GM12878 (cell line): ENCODE measurements around the gene KTN1. TPM values are rescaled to one million over a fixed set of nuclear protein-coding genes. Genes with fewer than 3 reads are reported as not detected.

Experiments
- ATAC-seq: fragments of 200-7000 bp; cut with Tn5 transposase; 3 replicates; pipeline ENCODE4 v1.9.1; 2020; ENCODE audit warnings: mild to moderate bottlenecking, moderate library complexity
- BruUV-seq: library from RNA; stranded (reverse); fragments of 400-500 nt; replicated peaks from 2 replicates; lab custom pipeline; 2021; lab: Mats Ljungman, UMichigan
- CTCF ChIA-PET: fragments of 300-600 bp; sonication (Branson Sonifier 250); formaldehyde crosslinking; extraction: SDS; loops from one replicate; lab custom pipeline; 2021; ENCODE audit warnings: inconsistent platforms; lab: Yijun Ruan, JAX
- POLR2A ChIA-PET: fragments of 350-600 bp; formaldehyde crosslinking; extraction: SDS; loops from one replicate; lab custom pipeline; 2021; ENCODE audit warnings: inconsistent platforms; lab: Charles Lee
- RAD21 ChIA-PET: fragments of 300-600 bp; sonication (Branson Sonifier 250); formaldehyde crosslinking; loops from one replicate; lab custom pipeline; 2023; ENCODE audit warnings: antibody characterized with exemption; ENCODE audit not compliant: unreplicated experiment; lab: Charles Lee
- SMC1A ChIA-PET: fragments of 300-600 bp; sonication (Branson Sonifier 250); formaldehyde crosslinking; loops from one replicate; lab custom pipeline; 2023; ENCODE audit not compliant: unreplicated experiment, uncharacterized antibody; lab: Charles Lee
- DNase-seq: peaks from one replicate; pipeline ENCODE4 v3.0.0-alpha.2; 2011; ENCODE audit warnings: low read depth, low spot score
- FAIRE-seq: peaks from 3 replicates; lab custom pipeline; 2011; peaks lifted over from hg19 to GRCh38; lab: Jason Lieb, UNC
- H2AFZ ChIP-seq: 2 replicates; pipeline ENCODE4 v1.6.0; 2011; ENCODE audit warnings: low read depth, low read length, control low read depth; ENCODE audit not compliant: control insufficient read depth
- H3K27ac ChIP-seq: 2 replicates; pipeline ENCODE4 v1.5.1; 2011; ENCODE audit warnings: control low read depth; ENCODE audit not compliant: control insufficient read depth, insufficient read depth
- H3K27me3 ChIP-seq, 2 experiments: replicated peaks in 1 of 2; 2 replicates each; pipeline versions ENCODE4 v1.6.0 to v1.6.1; 2011; ENCODE audit warnings: low read length in 1 of 2; ENCODE audit not compliant: control insufficient read depth in 2 of 2, insufficient read depth in 2 of 2
- H3K36me3 ChIP-seq, 2 experiments: 2 replicates each; pipeline ENCODE4 v1.5.1; 2011; ENCODE audit warnings: low read length in 1 of 2; ENCODE audit not compliant: control insufficient read depth in 2 of 2, insufficient read depth in 2 of 2
- H3K4me1 ChIP-seq: 2 replicates; pipeline ENCODE4 v1.6.1; 2011; ENCODE audit warnings: mild to moderate bottlenecking, low read length, moderate library complexity, mixed read lengths; ENCODE audit not compliant: control insufficient read depth, insufficient read depth
- H3K4me2 ChIP-seq: 2 replicates; pipeline ENCODE4 v1.6.0; 2011; ENCODE audit warnings: control low read depth; ENCODE audit not compliant: control insufficient read depth, insufficient read depth
- H3K4me3 ChIP-seq: fragments of 200-600 bp; sonication (generic); 2 replicates; pipeline ENCODE4 v1.5.1; 2016
- H3K79me2 ChIP-seq: 2 replicates; pipeline ENCODE4 v1.6.0; 2011; ENCODE audit warnings: low read length; ENCODE audit not compliant: control insufficient read depth, insufficient read depth
- H3K9ac ChIP-seq: 2 replicates; pipeline ENCODE4 v1.8.0; 2011; ENCODE audit warnings: low read length, control low read depth, mixed read lengths; ENCODE audit not compliant: control insufficient read depth, insufficient read depth
- H3K9me3 ChIP-seq: replicated peaks from 3 replicates; pipeline ENCODE4 v1.5.1; 2011; ENCODE audit warnings: mild to moderate bottlenecking, low read length; ENCODE audit not compliant: control insufficient read depth, insufficient read depth
- H4K20me1 ChIP-seq: 2 replicates; pipeline ENCODE4 v1.6.0; 2011; ENCODE audit not compliant: control insufficient read depth, insufficient read depth
- KLF5 ChIP-seq: fragments of 450-650 bp; IDR thresholded peaks from 2 replicates; pipeline ENCODE4 v1.6.1; 2014; ENCODE audit warnings: mild to moderate bottlenecking; ENCODE audit not compliant: partially characterized antibody
- RAD51 ChIP-seq: fragments of 450-650 bp; IDR thresholded peaks from 2 replicates; pipeline ENCODE4 v1.6.1; 2016; ENCODE audit warnings: moderate library complexity, mild to moderate bottlenecking, inconsistent platforms
- in situ Hi-C: fragments of 300-500 bp; cut with MboI; formaldehyde crosslinking; loops from 9 replicates; pipeline ENCODE4 v1.14.3; 2018; ENCODE audit warnings: mixed read lengths
- intact Hi-C: fragments of 100-400 bp; cut with micrococcal nuclease; formaldehyde crosslinking; loops from one replicate; pipeline ENCODE4 v1.14.2; 2022; ENCODE audit not compliant: unreplicated experiment
- polyA plus RNA-seq, 11 experiments: library from polyadenylated mRNA; depleted of rRNA in 4 of 11; unstranded in 6 of 11; stranded (reverse) in 5 of 11; fragments of >200 nt; fragmentation: Nextera tagmentation in 4 of 11; fragmentation: Illumina TruSeq in 1 of 11; extraction: Ambion mirVana in 4 of 11; extraction: Trizol in 1 of 11; gene quantifications; 1 replicate in 1 of 11; 2 replicates in 10 of 11; pipeline versions ENCODE4 v1.2.1 to v1.2.3, GENCODE V29; 2011 to 2016; ENCODE audit warnings: inconsistent platforms in 2 of 11, missing spikeins in 2 of 11, low read depth in 1 of 11
- total RNA-seq, 4 experiments: library from RNA; depleted of rRNA in 3 of 4; stranded (reverse); fragments of >200 nt in 3 of 4; fragmentation: Illumina TruSeq in 1 of 4; extraction: Trizol in 1 of 4; gene quantifications; 2 replicates each; pipeline versions ENCODE4 v1.2.1 to v1.2.3, GENCODE V29; 2013 to 2021
- TF ChIP-seq, protein P1 (sequence below): fragments of 450-650 bp; formaldehyde crosslinking; IDR thresholded peaks from 2 replicates; pipeline ENCODE4 v1.4.0; 2022; ENCODE audit warnings: mild to moderate bottlenecking, moderate library complexity

The KTN1 gene
- total and polyA plus RNA-seq, 10 of the 15 experiments (the other 5 are each of a cell fraction or from before 2014, with no cell fraction given), result 50.6 to 154 (median 84.2) TPM

GRCh38 chr14:55661029-55661428, 81.0 kb downstream of the KTN1 start:
- ATAC-seq (no peak), FAIRE-seq (no peak), DNase-seq (no peak)
- Histone ChIP-seq H3K79me2 (no peaks in the 10 kb centered on the region; the same call in 1 of the 2 replicates), H3K9ac (no peak overlapping the region), H4K20me1 (no peaks in the 10 kb centered on the region), H3K4me2 (no peak overlapping the region), H2AFZ (no peak overlapping the region), H3K4me3 (no peak overlapping the region), H3K36me3 (peaks cover 2 to 25% of the 10 kb centered on the region in 2 experiments; a peak in 2 of 4 replicates), H3K4me1 (peaks cover 8% of the 10 kb centered on the region), H3K27ac (no peak overlapping the region), H3K27me3 (no peaks in the 10 kb centered on the region), H3K9me3 (no peaks in the 10 kb centered on the region)
- intact Hi-C loops (loop anchor here (10.0 kb wide), 1 partner anchor 216 kb away; the partner anchor contains the start of gene TBPL2), in situ Hi-C loops (no loop called here)
- SMC1A ChIA-PET, result interaction anchor here (1.0 to 2.8 kb wide), 9 partner anchors 10 to 217 kb away, joined by 3 to 11 read pairs (median 4); no protein-coding TSS in a partner anchor
- TF ChIP-seq KLF5 (no peak), RAD51 (no peak)
- TF ChIP-seq, protein P1, sequence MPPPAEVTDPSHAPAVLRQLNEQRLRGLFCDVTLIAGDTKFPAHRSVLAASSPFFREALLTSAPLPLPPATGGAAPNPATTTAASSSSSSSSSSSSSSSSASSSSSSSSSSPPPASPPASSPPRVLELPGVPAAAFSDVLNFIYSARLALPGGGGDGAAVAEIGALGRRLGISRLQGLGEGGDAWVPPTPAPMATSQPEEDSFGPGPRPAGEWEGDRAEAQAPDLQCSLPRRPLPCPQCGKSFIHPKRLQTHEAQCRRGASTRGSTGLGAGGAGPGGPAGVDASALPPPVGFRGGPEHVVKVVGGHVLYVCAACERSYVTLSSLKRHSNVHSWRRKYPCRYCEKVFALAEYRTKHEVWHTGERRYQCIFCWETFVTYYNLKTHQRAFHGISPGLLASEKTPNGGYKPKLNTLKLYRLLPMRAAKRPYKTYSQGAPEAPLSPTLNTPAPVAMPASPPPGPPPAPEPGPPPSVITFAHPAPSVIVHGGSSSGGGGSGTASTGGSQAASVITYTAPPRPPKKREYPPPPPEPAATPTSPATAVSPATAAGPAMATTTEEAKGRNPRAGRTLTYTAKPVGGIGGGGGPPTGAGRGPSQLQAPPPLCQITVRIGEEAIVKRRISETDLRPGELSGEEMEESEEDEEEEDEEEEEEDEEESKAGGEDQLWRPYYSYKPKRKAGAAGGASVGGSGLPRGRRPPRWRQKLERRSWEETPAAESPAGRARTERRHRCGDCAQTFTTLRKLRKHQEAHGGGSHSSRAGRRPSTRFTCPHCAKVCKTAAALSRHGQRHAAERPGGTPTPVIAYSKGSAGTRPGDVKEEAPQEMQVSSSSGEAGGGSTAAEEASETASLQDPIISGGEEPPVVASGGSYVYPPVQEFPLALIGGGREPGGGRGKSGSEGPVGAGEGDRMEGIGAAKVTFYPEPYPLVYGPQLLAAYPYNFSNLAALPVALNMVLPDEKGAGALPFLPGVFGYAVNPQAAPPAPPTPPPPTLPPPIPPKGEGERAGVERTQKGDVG, result no peak
- TSS peak; percentile 2 for BruUV-seq
- CTCF ChIA-PET, result interaction anchor here (0.7 to 2.0 kb wide), 2 partner anchors 214 to 217 kb away, joined by 4 to 13 read pairs; no protein-coding TSS in a partner anchor
- RAD21 ChIA-PET, result no interaction called here
- POLR2A ChIA-PET, result interaction anchor here (1.0 kb wide), 1 partner anchor 19 kb away, joined by 3 read pairs; no protein-coding TSS in a partner anchor
